SU-DHL-6 (cell line): ENCODE data around the gene PRKCD.
A peak's percentile ranks its signal among the peaks of the same experiment; 100 is the strongest.

ENCODE experiments used
- H2AFZ ChIP-seq: fragments of 200-600 bp; sonication (generic); 2 replicates; pipeline ENCODE4 v1.6.1; 2014; ENCODE audit warnings: low read depth, mild to moderate bottlenecking, moderate library complexity, mixed read lengths, antibody characterized with exemption, low read length; ENCODE audit not compliant: severe bottlenecking
- H3F3A ChIP-seq: fragments of 200-600 bp; shearing (Covaris generic); 2 replicates; pipeline ENCODE4 v1.6.0; 2016; ENCODE audit warnings: antibody characterized with exemption, mild to moderate bottlenecking; ENCODE audit not compliant: insufficient read depth
- H3K27ac ChIP-seq: fragments of 200-600 bp; sonication (generic); 2 replicates; pipeline ENCODE4 v1.5.1; 2016; ENCODE audit warnings: low read depth, mild to moderate bottlenecking, low read length, moderate library complexity, mixed read lengths
- H3K27me3 ChIP-seq: fragments of 200-600 bp; sonication (generic), shearing (Covaris generic); 2 replicates; pipeline ENCODE4 v1.6.0; 2014; ENCODE audit warnings: mild to moderate bottlenecking, low read length
- H3K36me3 ChIP-seq: fragments of 200-600 bp; sonication (generic); 2 replicates; pipeline ENCODE4 v1.6.1; 2014; ENCODE audit warnings: mild to moderate bottlenecking, low read length, mixed read lengths
- H3K4me2 ChIP-seq: fragments of 300-600, 200-600 bp; shearing (Covaris generic), sonication (generic); 2 replicates; pipeline ENCODE4 v1.6.0; 2014; ENCODE audit warnings: low read length, low read depth, mild to moderate bottlenecking; ENCODE audit not compliant: poor library complexity, severe bottlenecking
- H3K4me3 ChIP-seq: fragments of 200-600 bp; sonication (generic); 2 replicates; pipeline ENCODE4 v1.5.1; 2014; ENCODE audit warnings: antibody characterized with exemption, low read length, mild to moderate bottlenecking, mixed read lengths; ENCODE audit not compliant: insufficient read depth, poor library complexity, severe bottlenecking
- H3K79me2 ChIP-seq: fragments of 200-600 bp; sonication (generic); 2 replicates; pipeline ENCODE4 v1.6.1; 2014; ENCODE audit warnings: mild to moderate bottlenecking, low read length, moderate library complexity; ENCODE audit not compliant: insufficient read depth
- H3K9ac ChIP-seq: fragments of 200-600 bp; sonication (generic); 2 replicates; pipeline ENCODE4 v1.7.0; 2014; ENCODE audit warnings: mild to moderate bottlenecking, low read length
- H3K9me2 ChIP-seq: fragments of 200-600 bp; sonication (generic); replicated peaks from 2 replicates; pipeline ENCODE4 v1.6.1; 2014; ENCODE audit warnings: low read length; ENCODE audit not compliant: insufficient read depth
- H3K9me3 ChIP-seq: fragments of 200-600 bp; sonication (generic); 2 replicates; pipeline ENCODE4 v1.6.1; 2014; ENCODE audit warnings: low read length, mixed read lengths; ENCODE audit not compliant: insufficient read depth
- H4K20me1 ChIP-seq: fragments of 200-600 bp; sonication (generic); 2 replicates; pipeline ENCODE4 v1.6.1; 2014; ENCODE audit warnings: low read depth, mild to moderate bottlenecking, antibody characterized with exemption, low read length, moderate library complexity, mixed read lengths
- EZH2phosphoT487 ChIP-seq: fragments of 200-600 bp; sonication (generic), shearing (Covaris generic); conservative IDR thresholded peaks from 2 replicates; pipeline ENCODE4 v1.6.1; 2018; ENCODE audit warnings: mild to moderate bottlenecking, antibody characterized with exemption, low read length, moderate library complexity, mixed read lengths
- TF ChIP-seq, protein P1 (sequence below): fragments of 200-600 bp; sonication (generic); IDR thresholded peaks from one replicate; pipeline ENCODE4 v1.5.1; 2017; ENCODE audit warnings: antibody characterized with exemption, mild to moderate bottlenecking, low read length, moderate library complexity; ENCODE audit not compliant: insufficient read depth, poor library complexity, severe bottlenecking

PRKCD gene

DNA sequence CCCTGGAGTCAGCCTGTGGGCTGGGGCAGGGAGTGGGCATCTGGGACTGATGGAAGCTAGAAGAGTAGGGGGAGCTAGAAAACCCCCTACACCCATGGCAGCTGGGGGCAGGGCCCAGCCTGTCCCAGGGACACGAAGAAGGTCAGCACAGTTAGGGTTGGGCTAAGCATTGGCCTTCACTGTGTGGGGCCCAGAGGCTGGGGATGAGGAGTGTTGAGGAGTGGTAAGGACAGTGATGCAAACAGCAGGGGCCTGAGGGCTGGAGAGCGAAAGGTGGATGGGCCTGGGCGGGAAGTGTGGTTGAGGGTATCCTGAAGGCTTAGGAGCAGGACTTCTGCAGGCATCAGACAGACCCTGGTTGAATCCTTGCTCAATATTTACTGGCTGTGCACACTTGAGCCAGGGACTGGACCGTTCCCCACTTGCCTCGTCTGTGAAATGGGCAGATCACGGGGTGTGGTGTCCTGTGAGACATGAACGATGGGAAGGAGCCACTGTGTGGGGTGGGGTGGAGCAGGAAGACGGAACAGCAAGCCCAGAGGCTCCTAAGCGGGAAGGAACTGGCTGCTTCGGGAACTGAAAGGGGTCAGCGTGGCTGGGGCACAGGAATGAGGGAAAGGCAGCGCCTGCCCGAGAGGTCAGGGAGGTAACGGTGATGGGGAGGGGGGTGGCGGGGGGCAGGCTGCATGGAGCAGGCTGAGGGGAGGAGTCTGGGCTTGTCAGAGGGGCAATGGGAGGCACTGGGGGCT, 7.3 kb downstream of the PRKCD start:
- H3K4me3 ChIP-seq, result no peak overlapping the region
- TF ChIP-seq, protein P1, sequence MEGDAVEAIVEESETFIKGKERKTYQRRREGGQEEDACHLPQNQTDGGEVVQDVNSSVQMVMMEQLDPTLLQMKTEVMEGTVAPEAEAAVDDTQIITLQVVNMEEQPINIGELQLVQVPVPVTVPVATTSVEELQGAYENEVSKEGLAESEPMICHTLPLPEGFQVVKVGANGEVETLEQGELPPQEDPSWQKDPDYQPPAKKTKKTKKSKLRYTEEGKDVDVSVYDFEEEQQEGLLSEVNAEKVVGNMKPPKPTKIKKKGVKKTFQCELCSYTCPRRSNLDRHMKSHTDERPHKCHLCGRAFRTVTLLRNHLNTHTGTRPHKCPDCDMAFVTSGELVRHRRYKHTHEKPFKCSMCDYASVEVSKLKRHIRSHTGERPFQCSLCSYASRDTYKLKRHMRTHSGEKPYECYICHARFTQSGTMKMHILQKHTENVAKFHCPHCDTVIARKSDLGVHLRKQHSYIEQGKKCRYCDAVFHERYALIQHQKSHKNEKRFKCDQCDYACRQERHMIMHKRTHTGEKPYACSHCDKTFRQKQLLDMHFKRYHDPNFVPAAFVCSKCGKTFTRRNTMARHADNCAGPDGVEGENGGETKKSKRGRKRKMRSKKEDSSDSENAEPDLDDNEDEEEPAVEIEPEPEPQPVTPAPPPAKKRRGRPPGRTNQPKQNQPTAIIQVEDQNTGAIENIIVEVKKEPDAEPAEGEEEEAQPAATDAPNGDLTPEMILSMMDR, result no peak
- no peak for TF ChIP-seq EZH2phosphoT487
- no peak overlapping the region for H2AFZ ChIP-seq
- peaks cover 3% of the 10 kb centered on the region; the same call in 1 of the 2 replicates for H4K20me1 ChIP-seq
- peak overlapping the region; percentile 78 for H3K4me2 ChIP-seq
- peaks cover 88% of the 10 kb centered on the region for H3K79me2 ChIP-seq
- H3K9me2 ChIP-seq, result no peaks in the 10 kb centered on the region
- H3K27me3 ChIP-seq, result no peaks in the 10 kb centered on the region
- H3K9me3 ChIP-seq, result no peaks in the 10 kb centered on the region
- no peaks in the 10 kb centered on the region for H3K36me3 ChIP-seq
- peak overlapping the region; percentile 94 for H3K27ac ChIP-seq
- peak overlapping the region; percentile 53; the same call in 1 of the 2 replicates for H3K9ac ChIP-seq
- H3F3A ChIP-seq, result peaks cover 71% of the 10 kb centered on the region

DNA sequence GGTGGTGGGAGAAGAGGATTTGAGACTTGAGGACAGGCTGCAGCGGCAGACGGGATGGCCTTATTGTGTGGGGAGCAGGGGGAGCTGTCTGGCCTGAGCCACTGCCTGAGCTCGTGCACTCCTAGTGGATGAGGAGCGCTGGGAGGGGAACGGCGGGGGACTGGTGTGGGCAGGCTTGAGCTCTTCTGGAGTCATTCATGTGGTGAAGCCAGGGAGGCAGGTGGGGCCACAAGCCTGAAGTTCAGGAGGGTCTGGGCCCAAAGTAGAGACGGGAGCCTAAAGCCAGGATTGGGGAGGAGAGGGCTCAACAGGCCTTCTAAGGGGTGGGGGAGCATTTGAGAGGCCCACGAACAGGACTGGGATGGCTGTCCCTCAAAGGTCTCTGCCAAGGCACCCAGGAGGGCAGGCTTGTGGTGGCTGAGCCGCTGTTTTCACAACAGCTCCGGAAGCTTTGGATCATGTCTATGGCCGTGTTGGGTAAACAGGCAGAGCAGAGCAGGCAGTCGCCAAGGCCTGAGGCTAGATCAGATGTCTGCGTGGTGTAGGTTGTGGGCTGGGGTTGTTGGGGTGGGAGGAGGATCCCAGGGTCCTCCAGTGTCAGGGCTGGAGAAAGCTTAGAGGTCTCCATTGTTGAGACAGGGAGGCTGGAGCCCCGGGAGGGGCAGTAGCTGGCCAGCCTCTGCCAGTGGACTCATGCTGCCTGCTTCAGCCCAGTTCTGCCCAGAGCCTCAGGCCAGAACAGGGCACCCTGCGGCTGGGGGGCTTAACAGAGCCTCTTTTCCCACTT, 8.2 kb downstream of the PRKCD start:
- no peaks in the 10 kb centered on the region for H3K9me3 ChIP-seq
- H3F3A ChIP-seq, result peaks cover 68% of the 10 kb centered on the region
- no peak for TF ChIP-seq EZH2phosphoT487
- TF ChIP-seq, protein P1, result no peak
- peak overlapping the region; percentile 94 for H3K27ac ChIP-seq
- H3K36me3 ChIP-seq, result no peaks in the 10 kb centered on the region
- no peaks in the 10 kb centered on the region for H4K20me1 ChIP-seq
- H3K9me2 ChIP-seq, result no peaks in the 10 kb centered on the region
- no peak overlapping the region for H2AFZ ChIP-seq
- H3K79me2 ChIP-seq, result peaks cover 88% of the 10 kb centered on the region
- H3K27me3 ChIP-seq, result no peaks in the 10 kb centered on the region
- H3K9ac ChIP-seq, result peak overlapping the region; percentile 53; the same call in 1 of the 2 replicates
- no peak overlapping the region for H3K4me3 ChIP-seq
- peak overlapping the region; percentile 47 for H3K4me2 ChIP-seq

DNA sequence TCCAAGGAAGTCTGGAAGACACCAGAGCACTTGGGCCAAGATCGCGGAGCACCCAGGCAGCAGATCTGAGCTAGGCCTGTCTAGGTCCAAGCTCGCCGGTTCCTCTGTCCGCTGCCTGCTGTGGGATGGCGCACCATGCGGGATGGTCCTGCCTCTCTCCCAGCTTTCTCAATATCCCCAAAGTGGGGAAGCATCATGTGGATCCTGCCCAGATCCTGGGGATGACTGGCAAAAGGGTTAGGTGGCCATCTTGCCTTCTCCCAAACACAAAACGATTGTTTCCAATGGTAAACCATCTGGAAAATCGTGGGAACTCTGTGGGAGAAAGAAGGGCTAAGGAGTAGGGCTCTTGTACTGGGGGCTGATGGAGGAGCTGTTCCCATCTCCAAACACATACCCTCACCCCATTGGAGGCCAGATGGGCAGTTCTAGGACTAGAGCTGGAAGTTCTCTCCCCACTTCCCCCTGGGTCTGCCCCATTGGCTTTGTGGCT, 8.9 kb downstream of the PRKCD start:
- no peaks in the 10 kb centered on the region for H3K9me2 ChIP-seq
- TF ChIP-seq, protein P1, result no peak
- peaks cover 88% of the 10 kb centered on the region for H3K79me2 ChIP-seq
- peak overlapping the region; percentile 47 for H3K4me2 ChIP-seq
- peak overlapping the region; percentile 94 for H3K27ac ChIP-seq
- no peaks in the 10 kb centered on the region for H3K9me3 ChIP-seq
- H3K9ac ChIP-seq, result peak overlapping the region; percentile 56; the same call in 1 of the 2 replicates
- H4K20me1 ChIP-seq, result no peaks in the 10 kb centered on the region
- peaks cover 63% of the 10 kb centered on the region for H3F3A ChIP-seq
- no peak overlapping the region for H2AFZ ChIP-seq
- H3K36me3 ChIP-seq, result no peaks in the 10 kb centered on the region
- peak overlapping the region; percentile 4 for H3K4me3 ChIP-seq
- no peaks in the 10 kb centered on the region for H3K27me3 ChIP-seq
